ENCODE results near the gene ABCA6.
"Not testable (repeated sequence)": the region's sequence is repeated elsewhere in the genome, so short reads cannot be mapped to it uniquely, and the experiment has no call there.

ABCA6 gene

GRCh38 chr17:69141431-69142174 lies at the start of gene ABCA6:
TSS of gene ABCA6 (minus strand) at chr17:69141895. CDS start at chr17:69140703, 1,192 bp downstream.
- DNase-seq: no peak

- DNase-seq: no peak
These were observed 47.1 kb upstream of the ABCA6 start for GRCh38 chr17:69188796-69189195.

- no peak for DNase-seq
These were observed 46.4 kb upstream of the ABCA6 start for GRCh38 chr17:69188064-69188463.

- DNase-seq: no peak
These were observed 45.6 kb upstream of the ABCA6 start for GRCh38 chr17:69187294-69187693.

- no peak for DNase-seq
These were observed 37.7 kb upstream of the ABCA6 start for GRCh38 chr17:69179227-69179952.

GRCh38 chr17:69176457-69176795 lies 34.7 kb upstream of the ABCA6 start:
- DNase-seq: no peak

GRCh38 chr17:69175625-69176456 lies 34.1 kb upstream of the ABCA6 start:
- no peak for DNase-seq

- DNase-seq: no peak
These were observed 33.5 kb upstream of the ABCA6 start for GRCh38 chr17:69175262-69175624.

GRCh38 chr17:69173118-69173517 lies 31.4 kb upstream of the ABCA6 start:
- no peak for DNase-seq

GRCh38 chr17:69170377-69170776 lies 28.7 kb upstream of the ABCA6 start:
- no peak for DNase-seq

GRCh38 chr17:69168642-69169041 lies 26.9 kb upstream of the ABCA6 start:
- not testable (repeated sequence) for DNase-seq

GRCh38 chr17:69166957-69167356 lies 25.3 kb upstream of the ABCA6 start:
- DNase-seq: no peak

GRCh38 chr17:69164206-69164605 lies 22.5 kb upstream of the ABCA6 start:
- DNase-seq: no peak

- DNase-seq: no peak
These were observed 17.7 kb upstream of the ABCA6 start for GRCh38 chr17:69159418-69159817.

- DNase-seq: no peak
These were observed 12.6 kb upstream of the ABCA6 start for GRCh38 chr17:69154267-69154666.

GRCh38 chr17:69150333-69150732 lies 8.6 kb upstream of the ABCA6 start:
- DNase-seq: no peak

GRCh38 chr17:69147460-69147859 lies 5.8 kb upstream of the ABCA6 start:
- DNase-seq: no peak

- no peak for DNase-seq
These were observed 2.9 kb upstream of the ABCA6 start for GRCh38 chr17:69144331-69145255.

- DNase-seq: no peak
These were observed 2.1 kb upstream of the ABCA6 start for GRCh38 chr17:69143683-69144231.

GRCh38 chr17:69143151-69143550 lies 1.5 kb upstream of the ABCA6 start:
- no peak for DNase-seq

- DNase-seq: no peak
These were observed 594 bp upstream of the ABCA6 start for GRCh38 chr17:69142175-69142802.

- no peak for DNase-seq
These were observed 7.6 kb downstream of the ABCA6 start for GRCh38 chr17:69134112-69134511.
